Body of pancreas (tissue), 4 donors: ENCODE results near the gene CTIF. TPM values are rescaled to one million over a fixed set of nuclear protein-coding genes. Genes with fewer than 3 reads are reported as not detected.

Experiments
- ATAC-seq: fragments of 150-250 bp; one replicate; pipeline ENCODE4 v1.9.1; 2016
- DNase-seq, 4 donors: peaks; one replicate each; pipeline ENCODE4 v3.0.0-alpha.2; 2019
- H3K27ac ChIP-seq, 4 donors: fragments of 200-600 bp; sonication (generic); 1 replicate in 3 of 4; 2 replicates in 1 of 4; pipeline versions ENCODE4 v1.5.1 to v1.6.1; 2016 to 2019; ENCODE audit warnings: mild to moderate bottlenecking in 1 of 4, mixed read lengths in 1 of 4, moderate library complexity in 1 of 4
- H3K27me3 ChIP-seq, 2 donors: fragments of 200-600 bp; sonication (generic); one replicate each; pipeline ENCODE4 v1.6.0; 2016; ENCODE audit warnings: mild to moderate bottlenecking in 1 of 2
- H3K36me3 ChIP-seq, 2 donors: fragments of 200-600 bp; sonication (generic); replicated peaks in 1 of 2; 2 replicates each; pipeline ENCODE4 v1.5.1; 2016; ENCODE audit warnings: low read depth in 2 of 2; ENCODE audit not compliant: insufficient read depth in 1 of 2
- H3K4me1 ChIP-seq: fragments of 200-600 bp; sonication (generic); one replicate; pipeline ENCODE4 v1.6.0; 2016
- H3K4me3 ChIP-seq, 2 donors: fragments of 200-600 bp; sonication (generic); 1 replicate in 1 of 2; 2 replicates in 1 of 2; pipeline ENCODE4 v1.5.1; 2016 to 2019
- H3K9me3 ChIP-seq, 3 donors: fragments of 200-600 bp; sonication (generic); 1 replicate in 2 of 3; 2 replicates in 1 of 3; pipeline ENCODE4 v1.5.1; 2016
- POLR2A ChIP-seq, 3 donors: fragments of 450-650 bp; IDR thresholded peaks; one replicate each; pipeline ENCODE4 v1.6.1; 2016; ENCODE audit warnings: antibody characterized with exemption in 3 of 3, mild to moderate bottlenecking in 2 of 3
- WGBS, 2 donors: methylation state at CpG; one replicate each; pipeline ENCODE4 v1.1.5; 2017; 5-methylcytosine and 5-hydroxymethylcytosine counted together
- intact Hi-C: fragments of 100-400 bp; cut with DNase I; formaldehyde crosslinking; loops from one replicate; pipeline ENCODE4 v1.15.1; 2023
- total RNA-seq, 2 donors: library from RNA; depleted of rRNA; stranded (reverse); fragments of >200 nt; gene quantifications; one replicate each; pipeline ENCODE4 v1.1.0, GENCODE V29; 2016
- TF ChIP-seq, protein P1 (sequence below), 7 experiments: fragments of 450-650 bp in 4 of 7; fragments of 200-600 bp in 3 of 7; sonication (generic) in 3 of 7; IDR thresholded peaks; one replicate each; pipeline ENCODE4 v1.5.1; 2016 to 2019; ENCODE audit warnings: antibody characterized with exemption in 7 of 7

The CTIF gene
- total RNA-seq, 2 donors from 2014 or later, result 18.7 to 24.4 TPM

GRCh38 chr18:48802543-48803290 is 263.9 kb downstream of the CTIF start:
- intact Hi-C loops, result no loop called here
- 52 to 63% methylated on average over 11 of the region's 11 CpGs for WGBS, 2 donors

GRCh38 chr18:48803518-48803917 is 264.7 kb downstream of the CTIF start:
- DNase-seq, result peak in 1 of 4 donors; percentile 9
- WGBS, 2 donors, result 92 to 97% methylated on average over 2 to 3 of the region's 3 CpGs
- Histone ChIP-seq H3K36me3 (no peaks in the 10 kb centered on the region), H3K4me3 (no peak overlapping the region), H3K9me3 (no peaks in the 10 kb centered on the region), H3K4me1 (peaks cover 20% of the 10 kb centered on the region), H3K27ac (no peak overlapping the region), H3K27me3 (no peaks in the 10 kb centered on the region)
- intact Hi-C loops, result no loop called here
- TF ChIP-seq, protein P1, sequence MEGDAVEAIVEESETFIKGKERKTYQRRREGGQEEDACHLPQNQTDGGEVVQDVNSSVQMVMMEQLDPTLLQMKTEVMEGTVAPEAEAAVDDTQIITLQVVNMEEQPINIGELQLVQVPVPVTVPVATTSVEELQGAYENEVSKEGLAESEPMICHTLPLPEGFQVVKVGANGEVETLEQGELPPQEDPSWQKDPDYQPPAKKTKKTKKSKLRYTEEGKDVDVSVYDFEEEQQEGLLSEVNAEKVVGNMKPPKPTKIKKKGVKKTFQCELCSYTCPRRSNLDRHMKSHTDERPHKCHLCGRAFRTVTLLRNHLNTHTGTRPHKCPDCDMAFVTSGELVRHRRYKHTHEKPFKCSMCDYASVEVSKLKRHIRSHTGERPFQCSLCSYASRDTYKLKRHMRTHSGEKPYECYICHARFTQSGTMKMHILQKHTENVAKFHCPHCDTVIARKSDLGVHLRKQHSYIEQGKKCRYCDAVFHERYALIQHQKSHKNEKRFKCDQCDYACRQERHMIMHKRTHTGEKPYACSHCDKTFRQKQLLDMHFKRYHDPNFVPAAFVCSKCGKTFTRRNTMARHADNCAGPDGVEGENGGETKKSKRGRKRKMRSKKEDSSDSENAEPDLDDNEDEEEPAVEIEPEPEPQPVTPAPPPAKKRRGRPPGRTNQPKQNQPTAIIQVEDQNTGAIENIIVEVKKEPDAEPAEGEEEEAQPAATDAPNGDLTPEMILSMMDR (IDR thresholded peaks at IDR 0.05), result no peak
- no peak for TF ChIP-seq POLR2A (IDR thresholded peaks at IDR 0.05)
- no peak for ATAC-seq

More at GRCh38 chr18:48802543-48803290, 263.9 kb downstream of the CTIF start:
- TF ChIP-seq, protein P1 (IDR thresholded peaks at IDR 0.05), result no peak
- no peak for TF ChIP-seq POLR2A (IDR thresholded peaks at IDR 0.05)
- H3K9me3 ChIP-seq, result no peaks in the 10 kb centered on the region
- ATAC-seq, result no peak
- peak overlapping the region; percentile 22 to 42 (median 26) for H3K27ac ChIP-seq
- peaks cover 20% of the 10 kb centered on the region for H3K4me1 ChIP-seq
- peak; percentile 18 to 58 (median 35) for DNase-seq
- H3K36me3 ChIP-seq, result no peaks in the 10 kb centered on the region
- no peaks in the 10 kb centered on the region for H3K27me3 ChIP-seq
- no peak overlapping the region for H3K4me3 ChIP-seq

GRCh38 chr18:48803951-48804855 is 265.4 kb downstream of the CTIF start:
- 92 to 93% methylated on average over 8 to 11 of the region's 11 CpGs for WGBS, 2 donors
- ATAC-seq (no peak), DNase-seq (peak in 2 of 4 donors; percentile 5 to 8)
- Histone ChIP-seq H3K4me3 (no peak overlapping the region), H3K9me3 (no peaks in the 10 kb centered on the region), H3K27ac (no peak overlapping the region), H3K27me3 (no peaks in the 10 kb centered on the region), H3K4me1 (peaks cover 20% of the 10 kb centered on the region), H3K36me3 (no peaks in the 10 kb centered on the region)
- TF ChIP-seq, protein P1 (IDR thresholded peaks at IDR 0.05), result no peak
- no peak for TF ChIP-seq POLR2A (IDR thresholded peaks at IDR 0.05)
- intact Hi-C loops, result no loop called here

DNA sequence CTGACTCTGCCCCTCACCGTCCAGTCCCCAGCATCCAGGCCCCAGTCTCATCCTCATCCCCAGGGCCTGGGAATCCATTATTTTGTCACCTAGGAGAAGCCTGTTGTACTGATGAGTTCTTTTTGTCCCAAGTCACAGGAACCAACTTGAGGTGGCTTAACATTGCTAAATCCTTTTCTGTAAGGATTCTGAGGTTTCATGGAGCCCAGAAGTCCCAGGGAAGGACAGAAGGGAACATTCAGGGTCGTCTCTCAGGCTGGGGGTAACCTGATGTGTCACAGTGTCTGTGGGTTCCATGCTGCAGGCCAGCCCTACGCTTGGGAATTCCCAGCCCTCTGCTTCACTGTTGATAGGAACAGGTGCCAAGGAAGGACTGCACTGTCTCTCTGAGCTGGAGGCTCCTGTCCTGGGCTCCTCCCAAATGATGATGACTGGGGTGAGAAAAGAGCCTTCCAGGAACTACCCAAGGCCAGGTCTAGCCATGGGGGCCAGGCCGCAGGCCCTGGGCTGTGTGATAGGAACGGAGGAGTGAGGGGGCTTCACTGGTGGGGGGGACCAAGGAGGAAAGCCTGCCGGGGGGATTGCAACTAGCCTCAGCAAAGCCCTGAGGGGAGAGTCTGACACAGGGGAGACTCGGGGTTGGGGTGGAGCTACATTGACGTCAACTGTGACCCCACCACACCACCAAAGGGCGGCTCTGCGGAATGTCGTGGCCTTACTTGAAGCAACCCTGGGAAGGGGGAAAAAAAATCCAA is 266.2 kb downstream of the CTIF start:
- Histone ChIP-seq H3K9me3 (no peaks in the 10 kb centered on the region), H3K4me3 (no peak overlapping the region), H3K27ac (no peak overlapping the region), H3K36me3 (no peaks in the 10 kb centered on the region), H3K4me1 (peaks cover 20% of the 10 kb centered on the region), H3K27me3 (no peaks in the 10 kb centered on the region)
- DNase-seq, result peak in 2 of 4 donors; percentile 2
- WGBS, 2 donors, result 92 to 96% methylated on average over 9 to 11 of the region's 11 CpGs
- TF ChIP-seq POLR2A (IDR thresholded peaks at IDR 0.05), result no peak
- TF ChIP-seq, protein P1 (IDR thresholded peaks at IDR 0.05), result no peak
- ATAC-seq, result no peak
- intact Hi-C loops, result no loop called here
